ENCODE results near the gene PARM1. TPM values are rescaled to one million over a fixed set of nuclear protein-coding genes. Genes with fewer than 3 reads are reported as not detected.

PARM1 gene
- total and polyA plus RNA-seq, 2 donors (not counting 1 experiment from before 2014, with no cell fraction given), result 0.30 to 2.0 TPM

DNA sequence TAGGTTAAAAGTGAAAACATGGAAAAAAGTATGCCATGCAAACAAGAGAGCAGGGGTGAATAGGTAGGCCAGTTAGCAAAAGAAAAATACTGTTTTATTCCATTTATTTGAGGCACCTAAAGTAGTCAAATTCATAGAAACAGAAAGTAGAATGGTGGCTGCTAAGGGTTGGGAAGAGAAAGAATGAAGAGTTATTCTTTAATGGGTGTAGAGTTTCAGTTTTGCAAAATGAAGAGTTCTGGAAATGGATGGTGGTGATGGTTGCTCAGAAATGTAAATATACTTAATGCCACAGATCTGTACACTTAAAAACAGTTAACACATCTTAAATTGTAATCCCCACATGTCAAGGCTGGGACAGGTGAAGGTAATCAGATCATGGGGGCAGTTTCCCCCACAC lies 29.7 kb downstream of the PARM1 start:
- Histone ChIP-seq H3K4me3 (replicated peaks in 1 of 4; ENCODE audit: control extremely low read depth in 1 of 4, insufficient read depth in 1 of 4, low read depth in 3 of 4, low read length in 4 of 4) (no peak overlapping the region), H3K27ac (ENCODE audit: insufficient read depth, low read length) (no peak overlapping the region), H2AFZ (ENCODE audit: low read length) (no peak overlapping the region), H3K4me2 (ENCODE audit: extremely low read depth, insufficient read depth, low read length) (no peak overlapping the region), H3K36me3 (ENCODE audit: control insufficient read depth, insufficient read depth, low read length) (no peaks in the 10 kb centered on the region), H3K27me3 (ENCODE audit: control insufficient read depth, insufficient read depth, low read length) (no peaks in the 10 kb centered on the region), H3K79me2 (ENCODE audit: control insufficient read depth, insufficient read depth, low read length) (no peaks in the 10 kb centered on the region), H3K4me1 (ENCODE audit: control insufficient read depth, extremely low read depth, insufficient read depth, low read length) (no peaks in the 10 kb centered on the region), H4K20me1 (ENCODE audit: control insufficient read depth, extremely low read depth, insufficient read depth, low read length) (no peaks in the 10 kb centered on the region), H3K9me3 (ENCODE audit: control insufficient read depth, insufficient read depth, low read depth, low read length) (no peaks in the 10 kb centered on the region), H3K9ac (ENCODE audit: insufficient read depth, low read length) (no peak overlapping the region)
- no peak for DNase-seq (ENCODE audit: low read depth in 2 of 2)
- no peak for TF ChIP-seq EZH2 (IDR thresholded peaks at IDR 0.05; ENCODE audit: low read length, missing control alignments)
- TF ChIP-seq, protein P1, sequence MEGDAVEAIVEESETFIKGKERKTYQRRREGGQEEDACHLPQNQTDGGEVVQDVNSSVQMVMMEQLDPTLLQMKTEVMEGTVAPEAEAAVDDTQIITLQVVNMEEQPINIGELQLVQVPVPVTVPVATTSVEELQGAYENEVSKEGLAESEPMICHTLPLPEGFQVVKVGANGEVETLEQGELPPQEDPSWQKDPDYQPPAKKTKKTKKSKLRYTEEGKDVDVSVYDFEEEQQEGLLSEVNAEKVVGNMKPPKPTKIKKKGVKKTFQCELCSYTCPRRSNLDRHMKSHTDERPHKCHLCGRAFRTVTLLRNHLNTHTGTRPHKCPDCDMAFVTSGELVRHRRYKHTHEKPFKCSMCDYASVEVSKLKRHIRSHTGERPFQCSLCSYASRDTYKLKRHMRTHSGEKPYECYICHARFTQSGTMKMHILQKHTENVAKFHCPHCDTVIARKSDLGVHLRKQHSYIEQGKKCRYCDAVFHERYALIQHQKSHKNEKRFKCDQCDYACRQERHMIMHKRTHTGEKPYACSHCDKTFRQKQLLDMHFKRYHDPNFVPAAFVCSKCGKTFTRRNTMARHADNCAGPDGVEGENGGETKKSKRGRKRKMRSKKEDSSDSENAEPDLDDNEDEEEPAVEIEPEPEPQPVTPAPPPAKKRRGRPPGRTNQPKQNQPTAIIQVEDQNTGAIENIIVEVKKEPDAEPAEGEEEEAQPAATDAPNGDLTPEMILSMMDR (conservative IDR thresholded peaks at IDR 0.05 in 1 of 2, IDR thresholded peaks at IDR 0.05 in 1 of 2; ENCODE audit: low read depth in 1 of 2, low read length in 2 of 2), result no peak

DNA sequence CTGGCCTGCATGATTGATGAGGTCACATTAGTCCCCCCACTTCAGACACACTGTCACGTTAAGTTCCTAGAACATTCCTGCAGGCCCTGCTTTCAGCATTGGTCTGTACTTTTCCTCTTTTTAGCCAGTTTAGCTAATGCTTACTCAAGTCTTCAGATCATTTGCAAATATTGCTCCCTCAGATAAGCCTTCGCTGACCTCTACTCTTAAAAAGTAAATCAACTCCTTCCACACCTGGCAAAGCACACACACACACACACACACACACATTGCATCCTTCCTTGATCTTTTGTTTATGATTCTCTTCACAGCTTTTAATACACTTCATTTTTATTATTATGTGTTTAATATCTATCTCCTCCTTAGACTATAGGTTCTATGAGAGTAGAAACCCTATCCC lies 31.4 kb downstream of the PARM1 start:
- TF ChIP-seq, protein P1 (conservative IDR thresholded peaks at IDR 0.05 in 1 of 2, IDR thresholded peaks at IDR 0.05 in 1 of 2; ENCODE audit: low read depth in 1 of 2, low read length in 2 of 2), result no peak
- TF ChIP-seq EZH2 (IDR thresholded peaks at IDR 0.05; ENCODE audit: low read length, missing control alignments), result no peak
- no peak overlapping the region for H3K4me3 ChIP-seq (replicated peaks in 1 of 4; ENCODE audit: control extremely low read depth in 1 of 4, insufficient read depth in 1 of 4, low read depth in 3 of 4, low read length in 4 of 4)
- no peaks in the 10 kb centered on the region for H3K79me2 ChIP-seq (ENCODE audit: control insufficient read depth, insufficient read depth, low read length)
- H3K9me3 ChIP-seq (ENCODE audit: control insufficient read depth, insufficient read depth, low read depth, low read length), result no peaks in the 10 kb centered on the region
- no peak overlapping the region for H3K4me2 ChIP-seq (ENCODE audit: extremely low read depth, insufficient read depth, low read length)
- H3K27ac ChIP-seq (ENCODE audit: insufficient read depth, low read length), result no peak overlapping the region
- H3K9ac ChIP-seq (ENCODE audit: insufficient read depth, low read length), result no peak overlapping the region
- H3K36me3 ChIP-seq (ENCODE audit: control insufficient read depth, insufficient read depth, low read length), result no peaks in the 10 kb centered on the region
- H3K4me1 ChIP-seq (ENCODE audit: control insufficient read depth, extremely low read depth, insufficient read depth, low read length), result no peaks in the 10 kb centered on the region
- no peak overlapping the region for H2AFZ ChIP-seq (ENCODE audit: low read length)
- DNase-seq (ENCODE audit: low read depth in 2 of 2), result no peak
- no peaks in the 10 kb centered on the region for H3K27me3 ChIP-seq (ENCODE audit: control insufficient read depth, insufficient read depth, low read length)
- H4K20me1 ChIP-seq (ENCODE audit: control insufficient read depth, extremely low read depth, insufficient read depth, low read length), result no peaks in the 10 kb centered on the region

DNA sequence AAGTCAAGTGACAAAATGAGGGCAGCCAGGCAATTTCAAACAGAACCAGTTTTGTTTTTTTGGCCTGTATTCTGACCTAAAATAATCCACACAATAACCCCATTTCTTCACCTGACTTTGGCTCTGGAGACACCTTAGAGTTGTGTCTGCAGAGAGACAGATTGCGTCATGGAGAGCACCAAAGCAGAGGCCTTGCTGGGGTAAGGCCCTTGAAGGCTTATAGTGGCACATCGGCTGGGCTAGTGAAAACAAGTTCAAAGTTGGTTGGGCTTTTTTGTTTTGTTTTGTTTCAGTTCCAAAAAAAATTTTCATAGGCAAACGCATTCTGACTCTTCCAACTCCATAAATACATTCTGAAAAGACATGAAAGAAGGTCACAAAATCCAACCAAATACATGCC lies 34.4 kb downstream of the PARM1 start:
- H3K4me1 ChIP-seq (ENCODE audit: control insufficient read depth, extremely low read depth, insufficient read depth, low read length), result no peaks in the 10 kb centered on the region
- no peak overlapping the region for H3K4me2 ChIP-seq (ENCODE audit: extremely low read depth, insufficient read depth, low read length)
- no peak overlapping the region for H2AFZ ChIP-seq (ENCODE audit: low read length)
- H3K9ac ChIP-seq (ENCODE audit: insufficient read depth, low read length), result no peak overlapping the region
- no peaks in the 10 kb centered on the region for H3K27me3 ChIP-seq (ENCODE audit: control insufficient read depth, insufficient read depth, low read length)
- H3K4me3 ChIP-seq (replicated peaks in 1 of 4; ENCODE audit: control extremely low read depth in 1 of 4, insufficient read depth in 1 of 4, low read depth in 3 of 4, low read length in 4 of 4), result no peak overlapping the region
- no peaks in the 10 kb centered on the region for H3K36me3 ChIP-seq (ENCODE audit: control insufficient read depth, insufficient read depth, low read length)
- no peak for DNase-seq (ENCODE audit: low read depth in 2 of 2)
- no peaks in the 10 kb centered on the region for H4K20me1 ChIP-seq (ENCODE audit: control insufficient read depth, extremely low read depth, insufficient read depth, low read length)
- H3K79me2 ChIP-seq (ENCODE audit: control insufficient read depth, insufficient read depth, low read length), result no peaks in the 10 kb centered on the region
- TF ChIP-seq, protein P1 (conservative IDR thresholded peaks at IDR 0.05 in 1 of 2, IDR thresholded peaks at IDR 0.05 in 1 of 2; ENCODE audit: low read depth in 1 of 2, low read length in 2 of 2), result no peak
- no peak for TF ChIP-seq EZH2 (IDR thresholded peaks at IDR 0.05; ENCODE audit: low read length, missing control alignments)
- no peaks in the 10 kb centered on the region for H3K9me3 ChIP-seq (ENCODE audit: control insufficient read depth, insufficient read depth, low read depth, low read length)
- H3K27ac ChIP-seq (ENCODE audit: insufficient read depth, low read length), result no peak overlapping the region
